Activated T-helper 2 cell treated with anti-CD3 and anti-CD28 coated beads, Interferon-gamma antibody, Interleukin-2, Interleukin-4, amounts not matched to agents 10 μg/mL and 5 μg/mL and 100 μg/mL, durations not matched to agents 14 hours and 24 hours and 36 hours (primary cell): ENCODE measurements around the gene PPP1R8. TPM values are rescaled to one million over a fixed set of nuclear protein-coding genes. Genes with fewer than 3 reads are reported as not detected.
"Not testable (repeated sequence)": the region's sequence is repeated elsewhere in the genome, so short reads cannot be mapped to it uniquely, and the experiment has no call there.

Source experiments
- DNase-seq: peaks from one replicate; pipeline ENCODE4 v3.0.0; 2021; ENCODE audit warnings: low spot score
- H3K27ac Mint-ChIP-seq: one replicate; pipeline ENCODE4 v1.8.0; 2021; ENCODE audit warnings: mixed read lengths
- H3K27me3 Mint-ChIP-seq: one replicate; pipeline ENCODE4 v1.8.0; 2021; ENCODE audit warnings: low read depth, mixed read lengths
- H3K36me3 Mint-ChIP-seq: one replicate; pipeline ENCODE4 v1.8.0; 2021; ENCODE audit warnings: low read depth, mixed read lengths
- H3K4me1 Mint-ChIP-seq: one replicate; pipeline ENCODE4 v1.8.0; 2021; ENCODE audit warnings: low read depth, mixed read lengths
- H3K4me3 Mint-ChIP-seq: one replicate; pipeline ENCODE4 v1.8.0; 2021; ENCODE audit warnings: low read depth, mild to moderate bottlenecking, moderate library complexity, mixed read lengths
- H3K9me3 Mint-ChIP-seq: one replicate; pipeline ENCODE4 v1.8.0; 2021; ENCODE audit warnings: mixed read lengths
- intact Hi-C: fragments of 100-400 bp; cut with micrococcal nuclease; formaldehyde crosslinking; loops from one replicate; pipeline ENCODE4 v1.15.1; 2023
- total RNA-seq: library from RNA; stranded (reverse); gene quantifications from 2 replicates; pipeline ENCODE4 v1.2.3, GENCODE V29; 2022

PPP1R8 gene
- total RNA-seq, 1 donor from 2014 or later, result 71.8 TPM

- no peaks in the 10 kb centered on the region for H3K27me3 Mint-ChIP-seq
- H3K4me1 Mint-ChIP-seq, result peaks cover 34% of the 10 kb centered on the region
- DNase-seq, result no peak
- H3K9me3 Mint-ChIP-seq, result no peaks in the 10 kb centered on the region
- peak overlapping the region; percentile 47 for H3K4me3 Mint-ChIP-seq
- intact Hi-C loops, result loop anchor here (10.0 kb wide), 1 partner anchor 216 kb away; the partner anchor contains the start of gene EYA3
- peak overlapping the region; percentile 84 for H3K27ac Mint-ChIP-seq
- no peaks in the 10 kb centered on the region for H3K36me3 Mint-ChIP-seq
Measured at GRCh38 chr1:27868556-27868931, 38.0 kb downstream of the PPP1R8 start.

GRCh38 chr1:27868932-27869718, 38.5 kb downstream of the PPP1R8 start:
- Mint-ChIP-seq H3K4me3 (peak overlapping the region; percentile 47), H3K27me3 (no peaks in the 10 kb centered on the region), H3K36me3 (no peaks in the 10 kb centered on the region), H3K9me3 (no peaks in the 10 kb centered on the region), H3K27ac (peak overlapping the region; percentile 84), H3K4me1 (peaks cover 30% of the 10 kb centered on the region)
- intact Hi-C loops, result loop anchor here (10.0 kb wide), 1 partner anchor 216 kb away; the partner anchor contains the start of gene EYA3
- DNase-seq, result peak; percentile 60

- Mint-ChIP-seq H3K36me3 (peaks cover under 1% of the 10 kb centered on the region), H3K4me1 (peaks cover 25% of the 10 kb centered on the region), H3K27me3 (no peaks in the 10 kb centered on the region), H3K4me3 (peak overlapping the region; percentile 47), H3K9me3 (no peaks in the 10 kb centered on the region), H3K27ac (peak overlapping the region; percentile 84)
- intact Hi-C loops, result loop anchor here (10.0 kb wide), 1 partner anchor 215 kb away; the partner anchor contains the start of gene EYA3
- no peak for DNase-seq
Measured at GRCh38 chr1:27869719-27870085, 39.1 kb downstream of the PPP1R8 start.

GRCh38 chr1:27871076-27871475, 40.5 kb downstream of the PPP1R8 start:
- H3K36me3 Mint-ChIP-seq, H3K27ac Mint-ChIP-seq, H3K27me3 Mint-ChIP-seq, H3K4me3 Mint-ChIP-seq, H3K9me3 Mint-ChIP-seq, DNase-seq, intact Hi-C loops: not testable (repeated sequence)
- H3K4me1 Mint-ChIP-seq, result peaks cover 26% of the 10 kb centered on the region

GRCh38 chr1:27872059-27872801, 41.6 kb downstream of the PPP1R8 start, which contains the start of gene THEMIS2:
TSS of gene THEMIS2 (plus strand) at chr1:27872544. CDS start at chr1:27872572, 28 bp downstream.
- H3K27ac Mint-ChIP-seq, result peak within 1 kb of the TSS; percentile 76
- peaks cover 26% of the 10 kb centered on the region for H3K4me1 Mint-ChIP-seq
- peaks cover 16% of the 10 kb centered on the region for H3K36me3 Mint-ChIP-seq
- DNase-seq, result peak; percentile 68
- H3K9me3 Mint-ChIP-seq, result no peaks in the 10 kb centered on the region
- intact Hi-C loops, result loop anchor here (2.0 kb wide), 1 partner anchor 15 kb away; no protein-coding TSS in a partner anchor
- H3K4me3 Mint-ChIP-seq, result peak within 1 kb of the TSS; percentile 94
- no peaks in the 10 kb centered on the region for H3K27me3 Mint-ChIP-seq

GRCh38 chr1:27872802-27873551, 42.4 kb downstream of the PPP1R8 start:
- no peaks in the 10 kb centered on the region for H3K27me3 Mint-ChIP-seq
- peaks cover 27% of the 10 kb centered on the region for H3K4me1 Mint-ChIP-seq
- H3K27ac Mint-ChIP-seq, result peak overlapping the region; percentile 76
- DNase-seq, result no peak
- H3K9me3 Mint-ChIP-seq, result no peaks in the 10 kb centered on the region
- peak overlapping the region; percentile 94 for H3K4me3 Mint-ChIP-seq
- intact Hi-C loops, result loop anchor here (2.0 kb wide), 1 partner anchor 14 kb away; no protein-coding TSS in a partner anchor
- H3K36me3 Mint-ChIP-seq, result peaks cover 23% of the 10 kb centered on the region

- H3K27me3 Mint-ChIP-seq, result no peaks in the 10 kb centered on the region
- peak overlapping the region; percentile 4 for H3K27ac Mint-ChIP-seq
- peaks cover 22% of the 10 kb centered on the region for H3K4me1 Mint-ChIP-seq
- no peaks in the 10 kb centered on the region for H3K9me3 Mint-ChIP-seq
- H3K36me3 Mint-ChIP-seq, result peaks cover 30% of the 10 kb centered on the region
- no peak for DNase-seq
- intact Hi-C loops, result loop anchor here (2.0 kb wide), 1 partner anchor 13 kb away; no protein-coding TSS in a partner anchor
- peak overlapping the region; percentile 94 for H3K4me3 Mint-ChIP-seq
Measured at GRCh38 chr1:27873671-27874384, 43.2 kb downstream of the PPP1R8 start.

- intact Hi-C loops, result no loop called here
- peaks cover 46% of the 10 kb centered on the region for H3K36me3 Mint-ChIP-seq
- no peaks in the 10 kb centered on the region for H3K9me3 Mint-ChIP-seq
- DNase-seq, result no peak
- no peak overlapping the region for H3K4me3 Mint-ChIP-seq
- H3K4me1 Mint-ChIP-seq, result peaks cover 17% of the 10 kb centered on the region
- H3K27me3 Mint-ChIP-seq, result no peaks in the 10 kb centered on the region
- no peak overlapping the region for H3K27ac Mint-ChIP-seq
Measured at GRCh38 chr1:27876341-27877114, 45.9 kb downstream of the PPP1R8 start.

- no peak overlapping the region for H3K27ac Mint-ChIP-seq
- peaks cover 17% of the 10 kb centered on the region for H3K4me1 Mint-ChIP-seq
- H3K9me3 Mint-ChIP-seq, result no peaks in the 10 kb centered on the region
- peaks cover 49% of the 10 kb centered on the region for H3K36me3 Mint-ChIP-seq
- intact Hi-C loops, result no loop called here
- no peak overlapping the region for H3K4me3 Mint-ChIP-seq
- no peak for DNase-seq
- H3K27me3 Mint-ChIP-seq, result no peaks in the 10 kb centered on the region
Measured at GRCh38 chr1:27877115-27877416, 46.5 kb downstream of the PPP1R8 start.

GRCh38 chr1:27878039-27878438, 47.5 kb downstream of the PPP1R8 start:
- H3K4me1 Mint-ChIP-seq, result peaks cover 15% of the 10 kb centered on the region
- intact Hi-C loops, result no loop called here
- no peak for DNase-seq
- no peaks in the 10 kb centered on the region for H3K9me3 Mint-ChIP-seq
- no peaks in the 10 kb centered on the region for H3K27me3 Mint-ChIP-seq
- no peak overlapping the region for H3K4me3 Mint-ChIP-seq
- peaks cover 58% of the 10 kb centered on the region for H3K36me3 Mint-ChIP-seq
- peak overlapping the region; percentile 8 for H3K27ac Mint-ChIP-seq

- Mint-ChIP-seq H3K9me3 (no peaks in the 10 kb centered on the region), H3K4me3 (no peak overlapping the region), H3K4me1 (peaks cover 18% of the 10 kb centered on the region), H3K36me3 (peaks cover 66% of the 10 kb centered on the region), H3K27me3 (no peaks in the 10 kb centered on the region), H3K27ac (no peak overlapping the region)
- intact Hi-C loops, result no loop called here
- no peak for DNase-seq
Measured at GRCh38 chr1:27878787-27879335, 48.3 kb downstream of the PPP1R8 start.
